ENCODE measurements around the gene PTPA.
"Not testable (repeated sequence)": the region's sequence is repeated elsewhere in the genome, so short reads cannot be mapped to it uniquely, and the experiment has no call there.

The PTPA gene

DNA sequence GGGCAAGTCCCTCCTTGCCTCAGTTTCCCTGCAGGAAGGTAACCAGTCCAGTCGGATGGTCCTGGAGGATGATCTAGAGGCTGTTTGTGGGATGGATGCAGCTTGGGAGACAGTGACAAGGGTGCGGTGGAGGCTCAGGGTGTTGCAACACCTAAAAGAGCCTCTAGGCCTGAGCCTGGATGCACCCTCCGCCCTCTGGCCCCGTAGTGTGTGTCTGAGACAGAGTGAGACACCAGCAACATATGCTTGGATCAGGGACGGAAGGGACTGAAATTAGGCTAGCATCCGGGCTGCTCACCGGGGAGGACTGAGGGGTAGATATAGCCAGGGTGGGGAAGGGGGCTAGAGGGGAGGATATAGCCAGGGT is 1.7 kb upstream of the PTPA start:
- DNase-seq (ENCODE audit: low read depth in 2 of 2), result peak in 1 of 2 experiments; percentile 12

DNA sequence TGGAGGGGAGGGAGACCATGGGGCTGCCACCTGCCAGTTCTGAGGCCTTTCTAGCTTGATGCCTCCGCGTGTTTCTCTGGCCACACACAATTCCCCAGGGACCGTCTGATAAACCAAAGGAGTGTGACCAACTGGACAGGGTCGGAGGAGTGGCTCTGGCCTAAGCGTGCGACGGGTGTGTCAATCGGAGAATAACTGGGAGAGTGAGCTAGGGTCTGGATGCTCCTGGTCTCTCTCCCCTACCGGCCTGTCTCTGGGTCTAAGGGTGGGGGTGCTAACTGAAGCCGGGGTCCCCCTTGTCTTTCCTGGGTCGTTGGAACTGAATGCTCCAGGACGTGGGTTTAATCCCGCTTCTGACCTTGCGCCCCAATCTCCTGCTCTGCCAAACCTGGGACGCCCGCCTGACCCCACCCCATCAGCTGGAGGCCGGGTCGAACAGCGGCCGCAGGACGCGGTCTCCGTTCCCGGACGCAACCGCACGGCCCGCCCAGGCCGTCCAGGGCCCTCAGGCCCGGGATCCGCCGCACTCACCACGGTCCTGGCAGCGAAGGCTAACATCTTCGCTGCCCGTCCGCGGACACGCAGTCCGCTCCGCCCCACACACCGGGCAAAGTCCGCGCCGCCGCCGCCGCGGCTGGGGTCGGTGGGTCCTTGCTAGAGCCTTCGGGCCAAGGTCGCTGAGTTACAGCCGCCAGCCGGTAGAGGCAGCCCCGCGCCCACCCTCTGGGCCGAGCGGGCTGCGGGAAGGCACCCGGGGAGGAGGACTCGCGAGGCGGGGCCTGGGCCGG is 1.1 kb upstream of the PTPA start:
- DNase-seq (ENCODE audit: low read depth in 2 of 2), result no peak

DNA sequence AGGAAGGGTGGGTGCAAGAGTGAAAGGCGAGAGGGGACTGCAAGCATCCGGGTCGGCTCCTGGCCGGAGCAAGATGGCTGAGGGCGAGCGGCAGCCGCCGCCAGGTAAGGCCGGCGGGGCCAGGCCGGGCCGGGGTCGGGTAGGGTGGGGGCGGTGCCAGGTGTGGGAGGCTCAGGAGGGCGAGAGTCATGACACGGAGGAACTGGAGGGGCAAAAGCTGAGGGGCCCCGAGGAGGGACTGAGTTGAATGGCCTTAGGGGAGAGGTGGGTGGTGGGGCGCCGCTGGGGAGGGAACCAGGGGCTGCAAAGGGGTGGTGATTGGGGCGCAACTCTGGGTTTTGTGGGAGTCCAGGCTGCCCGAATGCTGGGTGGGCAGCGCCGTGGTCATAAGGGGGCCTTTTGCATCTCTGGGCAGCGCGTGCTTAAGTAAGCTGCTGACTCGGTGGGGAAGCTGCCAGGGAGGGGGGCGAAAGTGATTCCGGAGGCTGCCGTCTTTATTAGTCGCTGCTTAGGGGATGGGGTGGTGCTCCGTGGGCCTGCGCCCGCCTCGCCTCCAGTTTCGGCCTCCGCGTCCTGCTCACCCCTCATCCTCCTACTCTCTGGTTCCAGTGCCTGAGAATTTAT is 425 bp downstream of the PTPA start:
- peak; percentile 5 to 31 for DNase-seq (ENCODE audit: low read depth in 2 of 2)

DNA sequence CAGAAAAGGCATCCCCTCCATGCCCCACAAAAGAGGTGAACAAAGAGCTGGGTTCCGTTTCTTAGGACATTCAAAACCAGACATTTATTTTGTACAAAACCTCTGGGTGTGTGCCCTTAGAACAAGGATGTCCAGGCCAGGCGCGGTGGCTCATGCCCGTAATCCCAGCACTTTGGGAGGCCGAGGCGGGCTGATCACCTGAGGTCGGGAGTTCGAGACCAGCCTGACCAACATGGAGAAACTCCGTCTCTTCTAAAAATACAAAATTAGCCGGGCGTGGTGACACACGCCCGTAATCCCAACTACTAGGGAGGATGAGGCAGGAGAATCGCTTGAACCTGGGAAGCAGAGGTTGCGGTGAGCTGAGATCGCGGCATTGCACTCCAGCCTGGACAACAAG is 1.3 kb downstream of the PTPA start:
- not testable (repeated sequence) for DNase-seq (ENCODE audit: low read depth in 2 of 2)

DNA sequence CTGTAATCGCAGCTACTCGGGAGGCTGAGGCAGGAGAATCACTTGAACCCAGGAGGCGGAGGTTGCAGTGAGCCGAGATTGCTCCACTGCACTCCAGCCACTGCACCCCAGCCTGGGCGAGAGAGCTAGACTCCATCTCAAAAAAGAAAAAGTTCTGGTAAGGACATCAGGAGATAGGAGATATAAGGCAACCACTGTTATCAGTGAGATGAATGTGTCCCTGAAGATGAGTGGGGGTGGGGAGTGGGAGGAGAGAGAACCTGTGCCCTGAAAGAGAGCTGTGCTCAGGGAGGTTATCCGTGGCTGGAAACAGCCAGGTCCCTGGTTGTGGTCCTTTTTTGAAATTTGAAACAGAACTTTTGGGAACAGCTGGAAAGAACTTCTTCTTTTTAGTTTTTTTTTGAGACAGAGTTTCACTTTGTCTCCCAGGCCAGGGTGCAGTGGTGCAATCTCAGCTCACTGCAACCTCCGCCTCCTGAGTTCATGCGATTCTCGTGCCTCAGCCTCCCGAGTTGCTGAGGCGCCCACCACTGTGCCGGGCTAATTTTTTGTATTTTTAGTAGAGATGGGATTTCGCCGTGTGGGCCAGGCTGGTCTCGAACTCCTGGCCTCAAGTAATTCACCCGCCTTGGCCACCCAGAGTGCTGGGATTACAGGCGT is 2.6 kb downstream of the PTPA start:
- DNase-seq (ENCODE audit: low read depth in 2 of 2), result no peak

DNA sequence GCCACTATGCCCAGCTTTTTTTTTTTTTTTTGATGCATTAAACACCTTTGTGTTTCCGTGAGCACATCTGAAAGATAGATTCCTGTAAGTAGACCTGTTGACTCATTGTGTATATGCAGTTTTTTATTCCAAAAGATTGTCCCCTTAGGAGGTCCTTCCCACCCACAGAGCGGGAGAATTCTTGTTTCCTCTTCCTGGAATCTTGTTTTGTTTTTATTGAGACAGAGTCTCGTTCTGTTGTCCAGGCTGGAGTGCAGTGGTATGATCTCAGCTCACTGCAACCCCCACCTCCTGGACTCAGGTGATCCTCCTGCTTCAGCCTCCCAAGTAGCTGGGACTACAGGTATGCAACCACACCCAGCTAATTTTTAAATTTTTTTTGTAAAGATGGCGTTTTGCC is 7.6 kb downstream of the PTPA start:
- no peak for DNase-seq (ENCODE audit: low read depth in 2 of 2)

DNA sequence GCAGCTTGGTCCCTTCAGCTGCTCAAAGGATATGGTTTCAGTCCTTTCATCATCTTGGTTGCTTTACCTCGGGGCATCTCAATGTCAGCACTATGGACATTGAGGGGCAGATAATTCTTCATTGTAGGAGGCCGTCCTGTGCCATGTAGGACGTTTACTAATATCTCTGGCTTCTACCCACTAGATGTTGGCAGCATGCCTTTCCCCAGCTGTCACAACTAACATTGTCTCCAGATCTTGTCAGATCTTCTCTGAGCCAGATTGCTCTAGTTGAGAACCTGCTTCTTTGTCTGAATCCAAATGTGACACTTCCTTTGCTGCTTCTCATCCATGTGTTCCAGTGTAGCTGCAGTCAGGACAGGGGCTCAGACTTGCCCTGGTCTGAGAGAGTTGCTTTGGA is 10.3 kb downstream of the PTPA start:
- no peak for DNase-seq (ENCODE audit: low read depth in 2 of 2)

DNA sequence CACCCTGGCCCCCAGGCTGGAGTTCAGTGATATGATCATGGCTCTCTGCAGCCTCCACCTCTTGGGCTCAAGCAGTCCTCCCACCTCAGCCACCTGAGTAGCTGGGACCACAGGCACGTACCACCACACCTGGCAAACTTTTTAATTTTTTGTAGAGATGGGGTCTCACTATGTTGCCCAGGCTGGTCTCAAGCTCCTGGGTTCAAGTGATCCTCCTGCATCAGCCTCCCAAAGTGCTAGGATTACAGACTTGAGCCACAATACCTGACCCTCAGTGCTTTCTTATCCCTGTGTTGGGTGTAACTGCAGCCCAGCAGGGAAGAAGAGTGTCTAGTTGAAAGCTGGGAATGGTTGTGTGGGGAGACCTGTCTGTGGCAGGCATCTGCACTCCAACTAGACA is 10.9 kb downstream of the PTPA start:
- no peak for DNase-seq (ENCODE audit: low read depth in 2 of 2)

DNA sequence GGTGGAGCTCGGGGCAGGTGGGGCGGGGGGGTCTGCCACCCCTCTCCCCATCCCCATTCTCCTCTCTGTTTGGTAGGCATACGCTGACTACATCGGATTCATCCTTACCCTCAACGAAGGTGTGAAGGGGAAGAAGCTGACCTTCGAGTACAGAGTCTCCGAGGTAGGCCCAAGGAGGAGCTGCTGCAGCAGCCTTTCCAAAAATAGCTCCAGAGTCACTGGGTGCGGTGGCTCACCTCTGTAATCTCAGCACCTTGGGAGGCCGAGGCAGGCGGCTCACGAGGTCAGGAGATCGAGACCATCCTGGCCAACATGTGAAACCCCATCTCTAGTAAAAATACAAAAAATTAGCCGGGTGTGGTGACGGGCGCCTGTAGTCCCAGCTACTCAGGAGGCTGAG is 11.8 kb downstream of the PTPA start:
- DNase-seq (ENCODE audit: low read depth in 2 of 2), result not testable (repeated sequence)

DNA sequence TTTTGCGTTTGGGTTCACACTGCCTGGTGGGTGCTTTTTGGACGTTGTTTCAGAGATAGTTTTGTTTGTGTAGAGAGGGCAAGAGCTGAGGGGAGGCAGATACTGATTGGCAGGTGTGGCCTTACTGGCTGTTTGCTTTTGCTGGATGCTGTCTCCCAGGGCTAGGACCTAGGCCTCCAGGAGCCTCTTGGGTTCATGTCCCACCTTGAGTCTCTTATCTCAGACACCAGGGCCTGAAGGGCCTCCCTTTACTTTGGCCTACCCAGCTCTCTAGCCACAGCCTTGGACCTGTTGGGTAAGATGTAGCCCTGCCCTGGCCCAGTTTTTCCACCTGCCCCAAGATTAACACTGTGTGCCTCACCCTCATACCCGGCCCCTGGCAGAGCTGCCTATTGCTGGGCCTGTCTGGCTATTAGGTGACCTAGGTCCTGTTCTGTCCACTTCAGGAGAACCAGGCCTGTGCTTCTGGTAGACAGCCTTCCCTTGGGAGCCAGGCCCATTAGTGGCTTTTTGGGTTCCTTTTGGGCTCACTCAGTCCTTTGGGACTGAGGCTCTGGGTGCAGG is 13.4 kb downstream of the PTPA start:
- no peak for DNase-seq (ENCODE audit: low read depth in 2 of 2)

DNA sequence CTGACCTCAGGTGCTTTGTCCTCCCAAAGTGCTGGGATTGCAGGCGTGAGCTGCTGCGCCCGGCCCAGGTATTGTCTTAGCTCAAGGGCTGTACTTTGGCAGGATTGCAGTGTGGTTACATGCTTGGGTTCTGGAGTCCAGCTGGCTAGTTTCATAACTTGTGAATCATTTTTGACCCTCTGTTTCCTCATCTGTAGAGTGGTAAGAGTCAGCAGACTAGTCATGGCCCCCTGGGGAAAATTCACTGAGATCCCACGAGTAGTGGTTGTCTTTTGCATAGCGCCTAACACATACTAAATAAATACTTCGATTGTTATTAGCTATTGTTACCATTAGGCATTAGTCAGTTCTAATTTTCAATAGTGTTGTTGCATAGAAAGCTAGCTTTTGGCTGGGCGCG is 14.3 kb downstream of the PTPA start:
- DNase-seq (ENCODE audit: low read depth in 2 of 2), result no peak

DNA sequence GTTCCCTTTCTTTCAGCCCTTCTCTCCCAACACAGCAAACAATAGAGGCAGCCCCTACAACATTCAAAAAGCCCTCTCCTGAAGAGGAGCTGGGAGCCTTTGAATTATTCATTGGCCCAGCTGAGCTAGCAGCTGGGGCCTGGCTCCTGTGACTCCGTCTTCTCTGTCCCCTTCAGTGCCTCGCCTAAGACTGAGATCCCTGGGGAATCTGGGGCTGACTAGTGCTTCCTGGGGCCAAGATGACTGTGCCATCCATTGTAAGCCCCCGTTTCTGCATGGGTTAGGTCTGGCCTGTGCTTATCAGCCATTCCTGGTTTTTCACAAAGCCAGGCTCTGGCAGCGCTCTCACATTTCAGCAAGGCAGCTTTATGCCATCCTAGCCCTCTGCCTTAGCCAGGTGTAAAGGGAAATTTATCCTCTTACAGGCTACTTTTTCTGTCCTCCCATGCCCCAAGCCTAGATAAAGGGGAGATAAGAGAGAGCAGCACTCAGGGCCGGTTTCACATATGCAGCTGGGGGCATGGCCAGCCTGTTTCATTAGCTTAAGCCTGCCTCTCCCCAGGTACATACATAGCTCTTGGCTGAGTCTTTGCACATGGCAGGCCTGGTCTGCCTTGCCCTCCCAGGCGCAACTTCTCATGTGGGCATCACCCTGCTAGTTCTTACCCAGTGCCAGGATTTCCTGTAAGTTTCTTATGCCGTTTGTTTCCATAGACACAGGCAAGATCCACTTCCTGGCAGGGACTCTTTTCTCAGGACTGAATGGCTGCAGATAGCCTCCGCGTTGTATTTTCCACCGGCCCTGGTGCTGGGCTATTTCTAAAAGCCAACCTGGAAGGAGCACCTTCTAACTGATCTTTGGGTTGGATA is 15.8 kb downstream of the PTPA start:
- DNase-seq (ENCODE audit: low read depth in 2 of 2), result no peak

DNA sequence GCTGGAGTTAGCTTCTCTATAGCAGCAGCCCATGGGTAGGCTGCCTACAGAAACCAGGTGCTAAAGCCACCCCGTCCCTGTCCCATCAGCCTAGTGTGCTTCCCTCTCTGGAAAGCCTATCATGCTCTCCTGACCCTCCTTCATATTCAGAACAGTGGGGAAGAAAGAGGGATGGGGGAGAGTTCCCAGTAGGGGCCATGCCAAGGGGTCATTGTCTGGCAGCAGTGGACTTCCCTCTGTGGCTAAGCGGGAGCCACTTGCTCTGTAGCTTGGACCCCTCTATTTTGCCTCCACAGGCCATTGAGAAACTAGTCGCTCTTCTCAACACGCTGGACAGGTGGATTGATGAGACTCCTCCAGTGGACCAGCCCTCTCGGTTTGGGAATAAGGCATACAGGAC is 17.5 kb downstream of the PTPA start:
- no peak for DNase-seq (ENCODE audit: low read depth in 2 of 2)

DNA sequence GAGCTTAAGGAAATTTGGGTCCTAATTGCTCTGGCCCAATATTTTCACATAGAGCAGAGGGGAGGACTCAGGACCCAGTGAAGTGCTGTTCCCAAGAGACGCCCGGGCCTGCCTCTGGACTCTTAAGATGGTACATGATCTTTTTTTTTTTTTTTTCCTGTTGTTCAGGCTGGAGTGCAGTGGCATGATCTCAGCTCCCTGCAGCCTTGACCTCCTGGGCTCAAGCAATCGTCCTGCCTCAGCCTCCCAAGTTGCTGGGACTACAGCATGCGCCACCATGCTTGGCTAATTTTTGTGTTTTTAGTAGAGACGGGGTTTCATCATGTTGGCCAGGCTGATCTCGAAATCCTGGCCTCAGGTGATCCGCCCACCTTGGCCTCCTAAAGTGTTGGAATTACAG is 19.1 kb downstream of the PTPA start:
- not testable (repeated sequence) for DNase-seq (ENCODE audit: low read depth in 2 of 2)

DNA sequence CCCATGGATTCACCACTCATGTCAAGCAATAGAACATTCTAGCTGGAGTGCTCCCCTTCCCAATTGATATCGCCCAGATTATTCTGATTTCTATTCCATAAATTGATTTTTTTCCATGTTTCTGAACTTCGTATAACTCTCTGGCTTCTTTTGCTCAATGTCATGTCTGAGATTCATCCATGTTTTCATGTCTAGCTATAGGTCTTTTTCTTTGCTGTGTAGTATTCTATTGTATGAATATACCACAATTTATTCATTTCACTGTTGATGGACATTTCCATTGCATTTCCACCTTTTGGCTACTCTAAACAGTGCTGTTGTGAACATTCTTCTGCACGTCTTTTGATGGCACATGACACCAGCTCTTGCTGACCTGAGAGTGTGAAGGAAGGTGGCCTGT is 19.6 kb downstream of the PTPA start:
- DNase-seq (ENCODE audit: low read depth in 2 of 2), result no peak

DNA sequence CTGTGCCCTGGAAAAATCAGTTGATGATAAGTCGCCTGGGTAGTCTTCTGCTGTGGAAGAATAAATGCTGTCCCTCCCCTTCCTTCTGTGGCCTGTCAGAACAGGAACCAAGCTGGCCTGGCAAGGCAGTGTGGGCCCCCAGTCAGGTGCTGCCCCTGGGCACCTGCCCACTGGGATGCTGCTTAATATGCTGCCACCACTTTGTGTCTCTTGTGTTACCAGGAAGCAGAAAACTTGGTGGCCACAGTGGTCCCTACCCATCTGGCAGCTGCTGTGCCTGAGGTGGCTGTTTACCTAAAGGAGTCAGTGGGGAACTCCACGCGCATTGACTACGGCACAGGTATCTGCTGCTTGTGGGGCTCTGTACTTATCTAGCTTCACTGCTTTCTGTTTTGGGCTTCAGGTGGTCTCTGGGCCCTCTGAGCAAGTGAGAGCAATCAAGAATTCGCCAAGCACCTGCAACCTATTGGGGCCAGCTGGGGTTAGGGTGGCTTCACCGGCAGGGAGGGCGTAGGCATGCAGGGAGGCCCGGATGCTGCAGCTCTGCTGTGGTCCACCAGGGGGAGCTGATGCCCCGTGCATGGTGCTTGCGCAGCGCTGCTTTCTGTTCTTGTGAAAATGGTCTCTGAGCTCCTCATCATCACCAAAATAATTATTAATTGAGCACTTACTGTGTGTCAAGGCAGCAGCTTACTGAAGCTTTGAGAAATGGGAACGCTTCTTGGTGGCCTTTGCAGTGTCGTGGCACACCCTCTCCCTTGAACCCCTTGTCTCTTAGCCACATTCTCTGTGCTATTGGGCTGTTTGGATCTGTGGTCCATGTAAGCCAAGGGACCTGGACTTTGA is 20.3 kb downstream of the PTPA start:
- peak; percentile 72 to 78 for DNase-seq (ENCODE audit: low read depth in 2 of 2)

DNA sequence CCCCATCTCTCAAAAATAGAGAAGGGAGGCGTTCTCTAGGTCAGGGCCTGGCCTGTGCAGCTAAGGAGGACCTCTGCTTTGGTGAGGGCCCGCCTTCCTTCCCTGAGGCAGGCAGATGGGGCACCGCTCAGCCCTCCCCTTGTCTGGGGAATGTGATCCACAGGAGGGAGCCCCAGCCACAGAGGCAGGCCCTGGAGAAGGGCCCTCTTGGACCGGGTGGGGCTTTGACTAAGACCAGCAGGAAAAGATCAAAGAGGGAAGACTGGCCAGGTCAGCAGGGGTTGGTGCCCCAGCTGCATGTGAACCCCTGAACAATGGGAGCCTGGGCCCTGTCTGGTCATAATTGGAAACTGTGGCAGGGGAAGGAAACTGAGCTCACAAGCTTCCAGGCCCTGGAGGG is 21.9 kb downstream of the PTPA start:
- DNase-seq (ENCODE audit: low read depth in 2 of 2), result no peak

DNA sequence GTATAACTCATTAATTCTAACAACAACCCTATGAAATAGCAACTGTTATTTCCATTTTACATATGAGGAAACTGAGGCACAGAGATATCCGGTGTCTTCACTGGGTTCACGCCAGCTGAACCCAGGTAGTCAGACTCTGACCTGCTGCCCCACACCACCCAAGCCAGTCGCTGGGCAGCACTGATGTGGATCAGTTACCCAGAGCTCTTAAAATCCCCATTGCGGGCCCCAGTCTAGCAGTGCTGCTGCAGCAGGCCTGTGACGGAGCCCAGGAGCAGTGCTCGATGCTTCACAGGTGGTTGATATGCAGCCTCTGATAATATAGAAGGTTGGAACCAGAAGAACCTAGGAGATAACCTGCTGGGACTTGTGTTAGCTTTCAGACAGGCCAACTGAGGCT is 24.3 kb downstream of the PTPA start:
- DNase-seq (ENCODE audit: low read depth in 2 of 2), result no peak

DNA sequence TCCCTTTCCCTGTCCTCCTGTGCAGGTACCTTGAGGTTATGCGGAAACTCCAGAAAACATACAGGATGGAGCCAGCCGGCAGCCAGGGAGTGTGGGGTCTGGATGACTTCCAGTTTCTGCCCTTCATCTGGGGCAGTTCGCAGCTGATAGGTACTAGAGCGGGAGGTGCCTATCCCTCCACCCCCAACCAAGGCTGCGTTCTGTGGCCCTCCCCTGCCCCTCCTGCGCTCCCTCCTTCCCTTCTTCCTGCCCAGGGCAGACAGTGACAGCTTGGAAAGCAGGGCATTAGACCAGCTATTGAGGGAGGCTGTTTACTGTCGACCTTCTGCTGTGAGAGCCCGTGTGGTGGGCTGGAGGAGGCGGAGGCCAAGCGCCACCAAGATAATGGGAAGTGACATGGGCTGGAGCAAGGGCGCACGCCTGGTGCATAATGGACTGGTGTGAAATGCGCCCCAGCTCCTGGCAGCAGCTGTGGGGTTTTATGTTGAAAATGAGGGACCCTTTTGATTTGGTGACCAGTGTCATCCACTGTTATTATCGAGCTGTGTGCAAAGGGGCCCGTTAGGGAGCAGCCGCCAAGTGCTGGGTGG is 25.3 kb downstream of the PTPA start:
- DNase-seq (ENCODE audit: low read depth in 2 of 2), result no peak

DNA sequence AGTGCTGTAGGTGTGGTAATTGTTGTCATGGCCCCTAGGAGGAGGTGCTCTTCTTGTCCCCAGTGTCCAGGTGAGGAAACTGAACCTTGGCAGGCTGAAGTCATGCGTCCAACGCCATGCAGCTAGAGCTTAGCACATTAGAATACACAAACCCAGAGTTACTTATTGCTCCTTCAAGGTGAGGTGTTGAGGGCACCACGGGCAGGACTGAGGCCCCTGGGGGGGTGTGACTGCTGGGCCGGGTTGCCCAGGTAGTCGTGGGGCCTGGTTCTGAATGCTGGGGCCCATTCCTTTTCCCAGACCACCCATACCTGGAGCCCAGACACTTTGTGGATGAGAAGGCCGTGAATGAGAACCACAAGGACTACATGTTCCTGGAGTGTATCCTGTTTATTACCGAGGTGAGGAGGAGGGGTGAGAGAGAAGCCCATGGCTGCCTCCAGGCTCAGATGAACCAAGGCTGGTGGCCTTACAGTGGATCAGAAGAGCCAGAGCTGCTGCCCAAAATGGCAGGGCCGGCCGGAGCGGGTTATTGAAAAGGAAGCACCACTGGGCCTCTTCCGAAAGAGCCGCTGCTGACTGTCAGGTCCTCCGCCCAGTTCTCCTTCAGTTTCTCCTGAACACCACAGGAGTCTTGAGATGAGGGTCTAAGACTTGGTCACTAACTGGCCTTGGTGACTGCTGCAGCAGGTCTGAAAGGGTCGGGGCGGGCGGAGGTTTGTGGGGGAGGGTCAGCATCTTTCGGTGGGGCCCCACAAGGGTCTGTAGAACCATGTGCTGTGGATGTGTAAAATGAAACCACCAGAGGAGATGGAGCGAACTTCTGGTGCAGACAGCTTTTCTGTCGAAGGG is 26.3 kb downstream of the PTPA start:
- no peak for DNase-seq (ENCODE audit: low read depth in 2 of 2)

Data from stimulated activated CD4-positive, alpha-beta T cell treated with anti-CD3 and anti-CD28 coated beads, Interleukin-12 subunit alpha, Interleukin-12 subunit beta, amount 100 ng/mL, for 24 hours (primary cell).